ENCODE measurements around the gene POLG.

The POLG gene

GRCh38 chr15:89325039-89325803 is 9.4 kb downstream of the POLG start:
- no peaks in the 10 kb centered on the region for H3K4me1 ChIP-seq
- TF ChIP-seq CTCF (IDR thresholded peaks at IDR 0.05; ENCODE audit: low read depth, low read length): no peak
- DNase-seq: no peak
- no peaks in the 10 kb centered on the region for H3K9me3 ChIP-seq
- H3K4me3 ChIP-seq (ENCODE audit: low read depth, low read length): no peak overlapping the region
- no peaks in the 10 kb centered on the region for H3K27me3 ChIP-seq
- H3K36me3 ChIP-seq: peaks cover 96% of the 10 kb centered on the region

- H3K27me3 ChIP-seq: no peaks in the 10 kb centered on the region
- no peaks in the 10 kb centered on the region for H3K9me3 ChIP-seq
- H3K4me3 ChIP-seq (ENCODE audit: low read depth, low read length): no peak overlapping the region
- H3K36me3 ChIP-seq: peaks cover 96% of the 10 kb centered on the region
- H3K4me1 ChIP-seq: no peaks in the 10 kb centered on the region
- TF ChIP-seq CTCF (IDR thresholded peaks at IDR 0.05; ENCODE audit: low read depth, low read length): no peak
- DNase-seq: no peak
Observed at GRCh38 chr15:89323825-89324224, 10.8 kb downstream of the POLG start.

DNA sequence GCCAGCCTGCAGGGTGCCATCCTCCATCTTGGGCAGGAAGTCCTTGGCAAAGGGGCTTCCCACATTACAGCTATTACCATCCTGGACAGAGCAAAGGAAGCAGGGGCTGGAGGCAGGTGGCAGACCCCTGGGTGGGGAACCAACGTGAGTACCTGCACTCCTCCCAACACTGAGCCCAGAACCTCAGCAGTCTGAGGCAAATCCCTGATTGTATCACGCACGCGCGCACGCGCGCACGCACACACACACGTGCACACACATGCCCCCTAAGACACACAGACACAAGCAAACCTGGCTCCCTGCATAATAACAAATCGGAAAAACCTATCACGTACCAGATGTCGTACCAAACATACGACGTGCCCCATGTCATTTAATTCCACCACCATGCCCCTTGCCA is 11.8 kb downstream of the POLG start:
- H3K4me1 ChIP-seq: no peaks in the 10 kb centered on the region
- H3K9me3 ChIP-seq: no peaks in the 10 kb centered on the region
- TF ChIP-seq CTCF (IDR thresholded peaks at IDR 0.05; ENCODE audit: low read depth, low read length): no peak
- H3K4me3 ChIP-seq (ENCODE audit: low read depth, low read length): no peak overlapping the region
- DNase-seq: no peak
- peaks cover 96% of the 10 kb centered on the region for H3K36me3 ChIP-seq
- no peaks in the 10 kb centered on the region for H3K27me3 ChIP-seq

GRCh38 chr15:89321521-89322410 is 12.9 kb downstream of the POLG start:
- Histone ChIP-seq H3K36me3 (peaks cover 96% of the 10 kb centered on the region), H3K4me3 (ENCODE audit: low read depth, low read length) (no peak overlapping the region)

DNA sequence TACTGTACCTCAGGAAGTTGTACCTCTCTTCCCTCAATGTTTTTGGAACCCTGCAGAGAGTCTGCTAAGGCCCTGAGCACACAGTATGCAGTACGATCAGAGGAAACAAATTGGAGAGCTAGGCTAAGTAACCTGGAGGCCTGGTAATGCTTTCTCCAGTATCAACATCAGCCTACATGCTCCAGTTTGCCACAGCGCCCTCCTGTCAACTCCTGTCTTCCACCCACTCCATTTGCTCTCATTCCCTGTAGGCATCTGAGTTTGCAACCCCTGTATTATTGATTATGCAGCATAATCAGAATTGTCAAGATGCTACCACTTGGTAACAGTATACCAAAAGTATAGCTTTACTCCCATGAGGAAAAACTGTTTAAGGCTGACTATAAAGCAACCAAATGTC is 14.4 kb downstream of the POLG start:
- Histone ChIP-seq H3K27me3 (no peaks in the 10 kb centered on the region), H3K4me3 (ENCODE audit: low read depth, low read length) (no peak overlapping the region), H3K4me1 (no peaks in the 10 kb centered on the region), H3K9me3 (no peaks in the 10 kb centered on the region), H3K36me3 (peaks cover 96% of the 10 kb centered on the region)
- DNase-seq: no peak
- no peak for TF ChIP-seq CTCF (IDR thresholded peaks at IDR 0.05; ENCODE audit: low read depth, low read length)

More at GRCh38 chr15:89321521-89322410, 12.9 kb downstream of the POLG start:
- H3K4me1 ChIP-seq: no peaks in the 10 kb centered on the region
- no peaks in the 10 kb centered on the region for H3K9me3 ChIP-seq
- TF ChIP-seq CTCF (IDR thresholded peaks at IDR 0.05; ENCODE audit: low read depth, low read length): peak; percentile 16; the same call in 1 of the 2 replicates
- H3K27me3 ChIP-seq: no peaks in the 10 kb centered on the region
- no peak for DNase-seq

All from BE2C (cell line).